Duodenal mucosa (tissue), 2 donors: ENCODE results near the gene CDC34.
A peak's percentile ranks its signal among the peaks of the same experiment; 100 is the strongest.

Experiments used
- H3K27ac ChIP-seq: one replicate; pipeline ENCODE4 v1.7.0; 2013; ENCODE audit warnings: low read depth, low read length
- H3K27me3 ChIP-seq, 2 donors: one replicate each; pipeline ENCODE4 v1.7.0; 2013; ENCODE audit warnings: low read length in 2 of 2, control low read depth in 1 of 2; ENCODE audit not compliant: insufficient read depth in 2 of 2, control insufficient read depth in 1 of 2
- H3K36me3 ChIP-seq, 2 donors: one replicate each; pipeline ENCODE4 v1.7.0; 2013; ENCODE audit warnings: low read length in 2 of 2, control low read depth in 1 of 2; ENCODE audit not compliant: insufficient read depth in 2 of 2, control insufficient read depth in 1 of 2
- H3K4me1 ChIP-seq, 2 donors: one replicate each; pipeline ENCODE4 v1.7.0; 2013; ENCODE audit warnings: low read length in 2 of 2, control low read depth in 1 of 2; ENCODE audit not compliant: insufficient read depth in 2 of 2, control insufficient read depth in 1 of 2
- H3K4me3 ChIP-seq, 2 donors: one replicate each; pipeline ENCODE4 v1.7.0; 2013; ENCODE audit warnings: low read length in 2 of 2, low read depth in 1 of 2
- H3K9ac ChIP-seq, 2 donors: one replicate each; pipeline ENCODE4 v1.7.0; 2013; ENCODE audit warnings: low read length in 2 of 2, low read depth in 1 of 2
- H3K9me3 ChIP-seq, 2 donors: one replicate each; pipeline ENCODE4 v1.7.0; 2013; ENCODE audit warnings: low read length in 2 of 2, control low read depth in 1 of 2; ENCODE audit not compliant: control insufficient read depth in 1 of 2

The CDC34 gene

DNA sequence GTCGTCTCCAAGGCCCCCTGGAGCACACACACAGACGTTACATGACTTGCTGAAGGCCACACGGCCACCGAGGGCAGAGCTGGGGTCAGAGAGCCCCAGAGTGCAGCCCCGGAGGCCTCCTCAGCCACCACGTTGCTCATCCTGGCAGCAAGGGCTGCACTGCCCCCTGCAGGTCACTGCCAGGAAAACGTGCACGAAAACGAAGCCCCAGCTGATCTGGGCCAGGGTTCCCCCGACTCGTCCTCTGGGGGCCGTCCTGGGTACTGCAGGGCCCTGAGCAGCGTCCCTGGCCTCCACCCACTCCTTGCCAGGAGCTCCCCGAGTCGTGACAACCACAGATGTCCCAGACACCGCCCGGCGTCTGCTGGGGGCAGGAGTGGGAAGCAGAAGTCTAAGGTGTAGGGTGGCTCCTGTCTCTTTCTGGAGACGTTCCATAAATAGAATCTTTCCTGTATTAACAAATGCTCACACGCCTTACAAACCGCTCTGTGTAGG is 20.9 kb upstream of the CDC34 start:
- Histone ChIP-seq H3K9ac (peak overlapping the region; percentile 43 to 44), H3K27ac (peak overlapping the region; percentile 34), H3K4me1 (peaks cover 17 to 33% of the 10 kb centered on the region in 2 donors), H3K4me3 (peak overlapping the region; percentile 41 to 48), H3K36me3 (no peaks in the 10 kb centered on the region), H3K9me3 (no peaks in the 10 kb centered on the region), H3K27me3 (peaks cover 0 to 15% of the 10 kb centered on the region in 2 donors)

DNA sequence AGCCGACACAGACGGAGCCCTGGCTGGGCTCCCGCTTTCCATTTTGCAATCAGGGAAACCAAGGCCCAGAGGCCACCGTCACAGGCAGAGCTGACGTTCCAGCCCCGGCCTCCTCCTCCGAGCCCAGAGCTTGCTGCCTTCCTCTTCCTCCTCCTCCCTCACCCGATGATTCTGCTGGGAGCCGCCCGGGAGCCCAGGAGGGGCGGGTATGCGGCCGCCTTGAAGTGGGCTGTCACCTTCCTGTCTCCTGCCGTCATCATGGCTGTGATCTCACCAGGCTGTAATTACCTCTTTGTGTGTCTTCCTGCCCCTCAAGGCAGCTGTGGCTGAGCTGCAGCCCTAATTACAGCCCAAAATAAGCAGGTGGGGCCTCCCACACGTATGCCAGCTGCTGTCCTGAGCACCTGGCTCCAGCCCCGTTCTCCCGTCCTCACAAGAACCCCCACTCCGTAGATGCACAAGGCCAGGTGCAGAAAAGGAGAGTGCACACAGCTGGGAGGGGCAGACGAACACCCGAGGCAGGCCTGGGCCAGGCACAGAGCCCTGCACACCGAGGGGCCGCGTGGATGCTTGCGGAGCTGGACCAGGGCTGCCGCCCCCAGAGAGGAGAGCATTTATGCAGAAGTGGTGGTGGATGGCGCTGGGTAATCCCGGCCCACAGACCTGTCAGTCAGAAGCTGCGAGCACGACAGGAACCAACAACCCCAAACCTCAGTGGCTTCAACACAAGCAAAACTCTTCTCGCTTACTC is 20.3 kb upstream of the CDC34 start:
- peak overlapping the region; percentile 43 to 44 for H3K9ac ChIP-seq
- H3K27me3 ChIP-seq, result peaks cover 0 to 15% of the 10 kb centered on the region in 2 donors

DNA sequence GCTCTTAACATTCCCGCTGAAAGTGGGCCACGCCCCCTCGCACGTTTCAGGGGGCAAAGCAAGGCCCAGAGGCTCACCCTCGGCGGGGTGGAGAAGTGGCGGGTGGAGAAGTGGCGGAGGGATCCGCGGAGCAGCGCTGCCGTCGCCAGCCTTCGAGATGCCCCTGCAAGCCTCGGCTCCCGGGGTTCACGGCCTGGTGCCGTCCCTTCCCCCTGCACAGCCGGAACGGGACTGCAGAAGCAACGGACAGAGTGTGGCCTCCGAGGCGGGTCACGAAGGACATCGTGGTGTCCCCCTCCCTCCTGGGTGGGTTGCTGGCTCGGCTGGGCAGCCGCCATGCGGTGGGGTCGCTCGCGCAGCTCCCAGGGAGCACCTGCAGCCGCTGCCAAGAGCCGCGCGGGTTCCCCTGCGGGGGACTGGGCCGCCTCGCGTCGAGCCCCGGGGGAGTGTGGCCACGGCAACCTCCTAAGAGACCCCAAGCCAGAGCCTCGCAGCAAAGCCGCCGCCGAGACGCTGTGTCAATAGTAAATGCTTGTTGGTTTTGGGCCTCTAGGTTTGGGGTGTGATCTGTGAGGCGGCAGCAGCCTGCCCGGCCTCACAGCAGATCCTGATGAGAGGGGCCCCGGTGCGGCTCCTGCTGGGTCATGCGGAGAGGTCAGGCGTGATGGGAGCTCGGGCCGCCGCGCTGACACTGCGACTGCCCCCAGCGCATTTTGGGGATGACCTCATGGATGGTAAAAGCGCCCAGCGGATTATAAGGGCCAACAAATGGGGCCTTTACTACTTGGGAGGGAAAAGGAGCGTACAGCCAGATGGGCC is 18.8 kb upstream of the CDC34 start:
- Histone ChIP-seq H3K9me3 (no peaks in the 10 kb centered on the region), H3K4me3 (no peak overlapping the region), H3K4me1 (peaks cover 17 to 26% of the 10 kb centered on the region in 2 donors), H3K27ac (no peak overlapping the region), H3K36me3 (no peaks in the 10 kb centered on the region), H3K27me3 (peaks cover 0 to 15% of the 10 kb centered on the region in 2 donors), H3K9ac (no peak overlapping the region)

More for the DNA sequence above, 20.3 kb upstream of the CDC34 start:
- H3K4me3 ChIP-seq, result peak overlapping the region; percentile 41 to 48
- H3K27ac ChIP-seq, result peak overlapping the region; percentile 34
- no peaks in the 10 kb centered on the region for H3K9me3 ChIP-seq
- H3K36me3 ChIP-seq, result no peaks in the 10 kb centered on the region
- H3K4me1 ChIP-seq, result peaks cover 17 to 32% of the 10 kb centered on the region in 2 donors

DNA sequence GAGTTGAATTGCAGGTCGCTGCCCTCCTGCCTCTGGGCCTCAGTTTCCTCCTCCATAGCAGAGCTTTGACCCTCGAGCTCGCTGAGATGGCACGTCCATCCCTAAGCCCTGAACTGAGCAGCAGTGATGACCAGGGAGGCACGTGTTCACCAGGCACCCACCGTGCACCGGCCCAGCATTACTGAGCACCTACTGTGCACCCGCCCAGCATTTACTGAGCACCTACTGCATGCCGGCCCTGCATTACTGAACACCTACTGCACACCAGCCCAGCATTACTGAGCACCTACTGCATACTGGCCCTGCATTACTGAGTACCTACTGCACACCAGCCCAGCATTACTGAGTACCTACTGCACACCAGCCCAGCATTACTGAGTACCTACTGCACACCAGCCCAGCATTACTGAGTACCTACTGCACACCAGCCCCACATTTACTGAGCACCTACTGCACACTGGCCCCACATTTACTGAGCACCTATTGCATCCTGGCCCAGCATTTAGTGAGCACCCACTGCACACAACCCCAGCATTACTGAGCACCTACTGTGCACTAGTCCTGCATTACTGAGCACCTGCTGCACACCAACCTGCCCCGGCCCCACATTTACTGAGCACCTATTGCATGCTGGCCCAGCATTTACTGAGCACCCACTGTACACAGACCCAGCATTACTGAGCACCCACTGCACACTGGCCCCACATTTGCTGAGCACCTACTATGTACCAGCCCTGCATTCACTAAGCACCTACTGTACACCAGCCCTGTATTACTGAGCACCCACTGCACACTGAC is 18.0 kb upstream of the CDC34 start:
- Histone ChIP-seq H3K4me3 (no peak overlapping the region), H3K4me1 (peaks cover 10 to 18% of the 10 kb centered on the region in 2 donors), H3K9ac (no peak overlapping the region), H3K36me3 (no peaks in the 10 kb centered on the region), H3K27ac (no peak overlapping the region), H3K27me3 (peaks cover 0 to 15% of the 10 kb centered on the region in 2 donors), H3K9me3 (no peaks in the 10 kb centered on the region)

DNA sequence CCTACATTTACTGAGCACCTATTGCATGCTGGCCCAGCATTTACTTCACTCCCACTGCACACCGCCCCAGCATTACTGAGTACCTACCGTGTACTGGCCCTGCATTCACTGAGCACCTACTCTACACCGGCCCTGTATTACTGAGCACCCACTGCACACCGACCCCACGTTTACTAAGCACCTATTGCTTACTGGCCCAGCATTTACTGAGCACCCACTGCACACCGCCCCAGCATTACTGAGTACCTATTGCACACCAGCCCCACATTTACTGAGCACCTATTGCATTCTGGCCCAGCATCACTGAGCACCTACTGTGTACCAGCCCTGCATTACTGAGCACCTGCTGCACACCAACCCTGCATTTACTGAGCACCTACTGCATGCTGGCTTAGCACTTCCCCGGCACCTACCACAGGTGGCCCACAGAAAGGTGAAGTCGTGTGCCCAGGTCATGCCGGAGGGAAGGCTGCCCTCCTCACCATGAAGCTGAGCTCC is 17.3 kb upstream of the CDC34 start:
- H3K4me3 ChIP-seq, result no peak overlapping the region
- no peaks in the 10 kb centered on the region for H3K9me3 ChIP-seq
- H3K9ac ChIP-seq, result no peak overlapping the region
- H3K27ac ChIP-seq, result no peak overlapping the region
- no peaks in the 10 kb centered on the region for H3K36me3 ChIP-seq
- peaks cover 0 to 15% of the 10 kb centered on the region in 2 donors for H3K27me3 ChIP-seq
- H3K4me1 ChIP-seq, result peaks cover 8 to 16% of the 10 kb centered on the region in 2 donors

DNA sequence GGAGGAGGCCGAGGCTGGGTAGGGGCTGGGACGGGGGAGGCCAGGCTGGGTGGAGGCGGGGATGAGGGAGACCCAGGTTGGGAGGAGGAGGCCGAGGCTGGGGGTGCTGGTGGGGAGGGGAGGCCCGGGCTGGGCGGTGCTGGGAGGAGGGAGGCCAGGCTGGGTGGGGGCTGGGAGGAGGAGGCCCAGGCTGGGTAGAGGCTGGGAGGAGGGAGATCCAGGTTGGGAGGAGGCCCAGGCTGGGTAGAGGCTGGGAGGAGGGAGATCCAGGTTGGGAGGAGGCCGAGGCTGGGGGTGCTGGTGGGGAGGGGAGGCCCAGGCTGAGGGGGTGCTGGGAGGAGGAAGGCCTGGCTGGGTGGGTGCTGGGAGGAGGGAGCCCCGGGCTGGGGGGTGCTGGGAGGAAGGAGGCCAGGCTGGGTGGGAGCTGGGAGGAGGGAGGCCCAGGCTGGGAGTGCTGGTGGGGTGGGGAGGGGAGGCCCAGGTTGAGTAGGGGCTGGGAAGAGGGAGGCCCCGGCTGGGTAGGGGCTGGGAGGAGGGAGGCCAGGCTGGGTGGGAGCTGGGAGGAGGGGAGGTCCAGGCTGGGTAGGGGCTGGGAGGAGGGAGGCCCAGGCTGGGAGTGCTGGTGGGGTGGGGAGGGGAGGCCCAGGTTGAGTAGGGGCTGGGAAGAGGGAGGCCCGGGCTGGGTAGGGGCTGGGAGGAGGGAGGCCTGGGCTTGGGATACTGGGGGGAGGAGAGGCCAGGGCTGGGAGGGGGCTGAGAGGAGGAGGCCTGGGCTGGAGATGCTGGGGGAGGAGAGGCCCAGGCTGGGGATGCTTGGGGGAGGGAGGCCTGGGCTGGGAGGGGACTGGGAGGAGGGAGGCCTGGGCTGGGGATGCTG is 13.6 kb upstream of the CDC34 start:
- H3K36me3 ChIP-seq, result no peaks in the 10 kb centered on the region
- H3K27ac ChIP-seq, result no peak overlapping the region
- H3K9ac ChIP-seq, result no peak overlapping the region
- H3K4me1 ChIP-seq, result no peaks in the 10 kb centered on the region
- H3K27me3 ChIP-seq, result peaks cover 0 to 13% of the 10 kb centered on the region in 2 donors
- H3K4me3 ChIP-seq, result no peak overlapping the region
- no peaks in the 10 kb centered on the region for H3K9me3 ChIP-seq

DNA sequence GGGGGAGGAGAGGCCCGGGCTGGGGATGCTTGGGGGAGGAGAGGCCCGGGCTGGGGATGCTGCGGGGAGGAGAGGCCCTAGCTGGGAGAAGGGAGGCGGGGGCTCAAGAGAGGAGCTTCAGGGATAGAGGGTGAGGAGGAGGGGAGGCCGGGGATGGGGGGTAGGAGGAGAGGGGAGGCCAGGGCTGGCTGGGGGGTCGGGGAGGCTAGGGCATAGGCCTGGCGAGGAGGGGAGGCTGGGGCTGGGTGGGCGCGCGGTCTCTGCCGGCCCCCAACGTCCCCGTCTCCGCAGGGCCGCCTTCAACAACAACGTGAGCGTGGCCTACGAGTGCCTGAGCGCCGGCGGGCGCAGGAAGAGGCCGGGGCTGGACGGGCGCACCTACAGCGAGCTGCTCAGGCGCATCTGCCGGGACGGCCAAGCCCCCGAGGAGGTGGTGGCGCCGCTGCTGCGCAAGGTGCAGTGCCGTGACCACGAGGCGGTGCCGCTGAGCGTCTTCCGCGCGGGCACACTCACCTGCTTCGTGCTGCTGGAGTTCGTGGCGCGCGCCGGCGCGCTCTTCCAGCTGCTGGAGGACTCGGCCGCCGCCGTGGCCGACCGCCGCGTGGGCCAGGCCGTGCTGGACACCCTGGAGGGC is 12.8 kb upstream of the CDC34 start:
- H3K4me1 ChIP-seq, result no peaks in the 10 kb centered on the region
- H3K9ac ChIP-seq, result no peak overlapping the region
- H3K9me3 ChIP-seq, result no peaks in the 10 kb centered on the region
- peaks cover 0 to 6% of the 10 kb centered on the region in 2 donors for H3K27me3 ChIP-seq
- no peak overlapping the region for H3K27ac ChIP-seq
- no peaks in the 10 kb centered on the region for H3K36me3 ChIP-seq
- H3K4me3 ChIP-seq, result no peak overlapping the region

DNA sequence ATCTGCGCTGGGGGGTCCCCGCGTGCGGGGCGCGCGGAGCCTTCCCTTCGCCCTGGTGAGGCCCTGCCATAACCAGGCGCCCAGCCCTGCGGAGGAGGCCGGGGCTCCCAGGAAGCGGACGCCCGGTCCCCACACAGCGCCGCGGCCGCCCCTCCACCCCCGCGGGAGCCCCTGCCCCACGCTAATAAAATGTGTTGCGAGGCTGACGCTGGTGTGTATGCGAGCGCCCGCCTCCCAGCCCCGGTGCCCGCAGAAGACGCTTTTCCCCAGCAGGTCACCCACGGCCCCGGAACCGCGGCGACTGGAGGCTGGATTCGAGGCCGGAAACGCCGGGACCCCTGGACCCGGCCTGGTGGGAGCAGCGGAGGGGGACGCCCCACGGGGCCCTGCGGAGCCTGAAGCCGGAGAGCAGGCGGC is 12.1 kb upstream of the CDC34 start:
- Histone ChIP-seq H3K27ac (no peak overlapping the region), H3K4me3 (no peak overlapping the region), H3K27me3 (no peaks in the 10 kb centered on the region), H3K36me3 (no peaks in the 10 kb centered on the region), H3K9ac (no peak overlapping the region), H3K9me3 (no peaks in the 10 kb centered on the region), H3K4me1 (no peaks in the 10 kb centered on the region)

DNA sequence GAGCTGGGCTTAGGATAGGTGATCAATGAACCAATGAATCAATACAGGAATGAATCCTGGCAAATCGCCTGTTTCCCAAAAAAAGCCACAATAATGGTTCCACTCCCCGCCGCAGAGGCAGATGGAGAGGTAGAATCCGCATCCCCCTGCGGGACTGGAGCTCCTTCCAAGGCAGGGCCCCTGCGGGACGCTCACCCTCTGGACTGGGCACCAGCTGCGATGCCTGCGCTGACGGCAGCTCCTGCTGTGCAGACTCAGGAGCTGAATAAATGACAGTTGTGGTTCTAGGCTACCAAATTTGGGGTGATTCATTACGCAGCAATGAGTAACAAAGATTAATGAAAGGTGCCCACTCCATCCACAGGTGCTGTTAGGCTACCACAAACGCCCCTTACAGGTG is 8.8 kb upstream of the CDC34 start:
- H3K4me1 ChIP-seq, result no peaks in the 10 kb centered on the region
- H3K27me3 ChIP-seq, result peaks cover 3 to 11% of the 10 kb centered on the region in 2 donors
- no peaks in the 10 kb centered on the region for H3K36me3 ChIP-seq
- no peaks in the 10 kb centered on the region for H3K9me3 ChIP-seq
- no peak overlapping the region for H3K4me3 ChIP-seq
- H3K27ac ChIP-seq, result no peak overlapping the region
- H3K9ac ChIP-seq, result no peak overlapping the region
